Retinal pigment epithelial cell (primary cell): ENCODE results near the gene MRPS33.
"Not testable (repeated sequence)": the region's sequence is repeated elsewhere in the genome, so short reads cannot be mapped to it uniquely, and the experiment has no call there.

Experiments
- DNase-seq: peaks from one replicate; pipeline ENCODE4 v3.0.0-alpha.2; 2010; ENCODE audit warnings: low read depth
- H3K4me3 ChIP-seq: 2 replicates; pipeline ENCODE4 v1.5.1; 2011; ENCODE audit warnings: mild to moderate bottlenecking, low read length, control low read depth, moderate library complexity
- TF ChIP-seq, protein P1 (sequence below): conservative IDR thresholded peaks from 2 replicates; pipeline ENCODE4 v1.5.1; 2011; ENCODE audit warnings: low read depth, low read length, control low read depth, inconsistent platforms

MRPS33 gene

DNA sequence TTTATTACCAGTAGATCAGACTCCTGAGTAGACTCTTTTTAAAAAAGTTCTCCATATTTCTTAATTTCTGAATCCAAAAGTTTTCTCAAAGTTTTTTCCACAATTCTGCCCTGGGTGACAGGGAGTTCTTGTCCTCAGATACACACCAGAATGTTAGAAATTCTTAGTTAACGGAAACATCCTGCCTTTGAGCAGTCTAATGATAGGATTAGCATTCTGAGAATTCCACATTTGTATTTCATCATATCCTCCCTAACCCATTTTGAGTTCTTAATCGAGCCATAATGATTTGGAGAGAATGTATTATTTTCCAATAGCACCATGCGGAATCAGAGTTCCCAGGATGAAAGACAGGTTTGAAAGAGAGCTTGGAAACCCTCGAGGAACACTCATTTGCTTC lies 28.9 kb upstream of the MRPS33 start:
- no peak overlapping the region for H3K4me3 ChIP-seq
- peak; percentile 11 for DNase-seq
- TF ChIP-seq, protein P1, sequence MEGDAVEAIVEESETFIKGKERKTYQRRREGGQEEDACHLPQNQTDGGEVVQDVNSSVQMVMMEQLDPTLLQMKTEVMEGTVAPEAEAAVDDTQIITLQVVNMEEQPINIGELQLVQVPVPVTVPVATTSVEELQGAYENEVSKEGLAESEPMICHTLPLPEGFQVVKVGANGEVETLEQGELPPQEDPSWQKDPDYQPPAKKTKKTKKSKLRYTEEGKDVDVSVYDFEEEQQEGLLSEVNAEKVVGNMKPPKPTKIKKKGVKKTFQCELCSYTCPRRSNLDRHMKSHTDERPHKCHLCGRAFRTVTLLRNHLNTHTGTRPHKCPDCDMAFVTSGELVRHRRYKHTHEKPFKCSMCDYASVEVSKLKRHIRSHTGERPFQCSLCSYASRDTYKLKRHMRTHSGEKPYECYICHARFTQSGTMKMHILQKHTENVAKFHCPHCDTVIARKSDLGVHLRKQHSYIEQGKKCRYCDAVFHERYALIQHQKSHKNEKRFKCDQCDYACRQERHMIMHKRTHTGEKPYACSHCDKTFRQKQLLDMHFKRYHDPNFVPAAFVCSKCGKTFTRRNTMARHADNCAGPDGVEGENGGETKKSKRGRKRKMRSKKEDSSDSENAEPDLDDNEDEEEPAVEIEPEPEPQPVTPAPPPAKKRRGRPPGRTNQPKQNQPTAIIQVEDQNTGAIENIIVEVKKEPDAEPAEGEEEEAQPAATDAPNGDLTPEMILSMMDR: no peak

DNA sequence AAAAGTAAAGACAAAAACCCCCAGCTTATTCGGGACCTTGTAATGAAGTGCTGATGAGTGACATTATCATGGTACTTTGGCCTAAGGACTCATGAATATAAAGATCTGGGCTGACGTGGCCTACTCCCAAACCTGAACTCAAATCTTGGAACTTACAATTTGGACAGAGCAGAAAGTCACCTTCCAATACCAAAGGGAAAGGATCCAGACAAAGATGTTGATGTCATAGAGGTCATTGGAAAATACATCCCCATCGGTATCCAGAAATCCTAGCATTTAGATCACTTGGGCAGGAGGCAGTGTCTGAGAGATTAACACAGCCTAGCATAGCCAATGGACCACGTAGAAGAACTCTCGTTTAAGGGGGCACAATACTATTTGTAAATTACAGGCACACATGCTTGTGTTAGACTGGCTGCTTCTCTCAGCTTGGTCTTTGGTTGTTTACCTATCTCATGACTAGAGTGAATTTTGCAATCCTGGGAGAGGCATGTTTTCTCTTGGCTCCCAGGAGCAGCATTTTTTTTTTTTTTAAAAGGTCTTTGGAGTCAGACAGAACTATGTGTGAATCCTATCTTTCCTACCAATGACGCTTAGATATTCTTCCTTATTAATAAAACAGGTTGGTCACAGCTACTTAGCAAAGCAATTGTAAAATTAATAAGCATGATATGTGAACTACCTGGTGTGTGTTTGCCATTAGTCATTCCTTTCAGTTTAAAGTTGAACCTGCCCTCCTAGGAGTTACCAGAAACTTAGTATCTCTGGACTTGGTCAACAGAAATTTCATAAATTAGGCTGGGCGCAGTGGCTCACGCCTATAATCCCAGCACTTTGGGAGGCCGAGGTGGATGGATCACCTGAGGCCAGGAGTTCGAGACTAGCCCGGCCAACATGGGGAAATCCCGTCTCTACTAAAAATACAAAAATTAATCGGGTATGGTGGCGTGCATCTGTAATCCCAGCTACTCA lies 27.8 kb upstream of the MRPS33 start:
- TF ChIP-seq, protein P1: no peak
- no peak for DNase-seq
- H3K4me3 ChIP-seq: no peak overlapping the region

DNA sequence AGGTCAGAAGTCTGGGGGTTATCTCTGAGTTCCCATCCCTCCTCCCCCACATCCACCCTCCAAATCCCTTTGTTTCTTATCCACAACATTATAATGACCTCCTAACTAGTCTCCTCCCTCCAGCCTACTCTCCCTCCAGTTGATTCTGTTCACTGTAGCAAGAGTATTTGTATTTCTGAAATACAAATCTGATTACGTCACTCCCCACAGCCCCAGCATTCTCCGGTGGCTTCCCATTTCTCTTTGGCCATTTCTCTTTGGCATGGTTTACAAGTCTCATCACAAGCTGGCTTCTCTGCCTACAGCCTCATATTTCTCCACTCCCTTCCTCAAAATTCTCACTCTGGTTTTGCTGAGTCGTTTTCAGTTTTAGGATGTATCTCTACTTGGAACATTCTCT lies 24.6 kb upstream of the MRPS33 start:
- TF ChIP-seq, protein P1: no peak
- H3K4me3 ChIP-seq: no peak overlapping the region
- no peak for DNase-seq

DNA sequence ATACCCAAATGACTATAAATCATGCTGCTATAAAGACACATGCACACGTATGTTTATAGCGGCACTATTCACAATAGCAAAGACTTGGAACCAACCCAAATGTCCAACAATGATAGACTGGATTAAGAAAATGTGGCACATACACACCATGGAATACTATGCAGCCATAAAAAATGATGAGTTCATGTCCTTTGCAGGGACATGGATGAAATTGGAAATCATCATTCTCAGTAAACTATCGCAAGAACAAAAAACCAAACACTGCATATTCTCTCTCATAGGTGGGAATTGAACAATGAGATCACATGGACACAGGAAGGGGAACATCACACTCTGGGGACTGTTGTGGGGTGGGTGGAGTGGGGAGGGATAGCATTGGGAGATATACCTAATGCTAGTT lies 23.3 kb upstream of the MRPS33 start:
- DNase-seq: not testable (repeated sequence)

DNA sequence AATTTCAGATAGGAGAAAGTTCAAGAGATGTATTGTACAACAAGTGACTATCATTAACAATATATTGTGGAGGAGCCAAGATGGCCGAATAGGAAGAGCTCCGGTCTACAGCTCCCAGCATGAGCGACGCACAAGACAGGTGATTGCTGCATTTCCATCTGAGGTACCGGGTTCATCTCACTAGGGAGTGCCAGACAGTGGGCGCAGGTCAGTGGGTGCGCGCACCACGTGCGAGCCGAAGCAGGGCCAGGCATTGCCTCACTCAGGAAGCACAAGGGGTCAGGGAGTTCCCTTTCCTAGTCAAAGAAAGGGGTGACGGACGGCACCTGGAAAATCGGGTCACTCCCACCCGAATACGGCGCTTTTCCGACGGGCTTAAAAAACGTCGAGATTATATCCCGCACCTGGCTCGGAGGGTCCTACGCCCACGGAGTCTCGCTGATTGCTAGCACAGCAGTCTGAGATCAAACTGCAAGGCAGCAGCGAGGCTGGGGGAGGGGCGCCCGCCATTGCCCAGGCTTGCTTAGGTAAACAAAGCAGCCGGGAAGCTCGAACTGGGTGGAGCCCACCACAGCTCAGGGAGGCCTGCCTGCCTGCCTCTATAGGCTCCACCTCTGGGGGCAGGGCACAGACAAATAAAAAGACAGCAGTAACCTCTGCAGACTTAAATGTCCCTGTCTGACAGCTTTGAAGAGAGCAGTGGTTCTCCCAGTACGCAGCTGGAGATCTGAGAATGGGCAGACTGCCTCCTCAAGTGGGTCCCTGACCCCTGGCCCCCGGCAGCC lies 18.0 kb upstream of the MRPS33 start:
- not testable (repeated sequence) for H3K4me3 ChIP-seq, DNase-seq

More for the DNA sequence above, 23.3 kb upstream of the MRPS33 start:
- H3K4me3 ChIP-seq: not testable (repeated sequence)

DNA sequence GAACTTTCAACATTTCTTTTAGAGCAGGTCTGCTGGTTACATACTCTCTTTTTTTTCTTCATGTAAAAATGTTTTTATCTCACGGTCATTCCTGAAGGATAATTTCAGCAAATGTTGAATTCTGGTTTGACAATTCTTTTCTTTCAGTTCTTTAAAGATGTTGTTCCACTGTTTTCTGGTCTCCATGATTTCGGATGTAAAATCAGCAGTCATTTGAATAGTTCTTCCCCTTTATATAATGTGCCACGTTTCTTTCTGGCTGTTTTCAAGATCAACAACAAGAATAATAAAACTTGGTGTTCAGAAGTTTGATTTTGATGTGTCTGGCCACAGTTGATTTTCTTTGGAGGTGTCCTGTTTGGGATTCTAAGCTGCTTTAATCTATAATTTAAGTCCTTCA lies 14.0 kb upstream of the MRPS33 start:
- TF ChIP-seq, protein P1: no peak
- no peak for DNase-seq
- H3K4me3 ChIP-seq: no peak overlapping the region

DNA sequence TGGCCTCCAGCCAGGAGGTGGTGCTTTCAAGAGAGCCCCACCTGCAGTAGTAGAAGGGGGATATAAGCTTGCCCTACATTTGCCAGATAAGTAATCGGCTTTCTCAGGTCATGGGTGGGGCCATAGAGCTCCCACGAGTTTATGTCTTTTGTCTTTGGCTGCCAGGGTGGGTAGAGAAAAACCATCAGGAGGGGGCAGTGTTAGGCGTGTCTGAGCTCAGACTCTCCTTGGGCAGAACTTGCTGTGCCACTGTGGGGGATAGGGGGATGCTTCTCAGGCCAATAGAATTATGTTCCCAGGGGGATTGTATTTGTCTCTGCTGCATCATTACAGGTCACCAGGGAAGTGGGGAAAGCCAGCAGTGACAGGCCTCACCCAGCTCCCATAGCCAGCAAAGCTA lies 12.3 kb upstream of the MRPS33 start:
- no peak for DNase-seq
- no peak overlapping the region for H3K4me3 ChIP-seq
- TF ChIP-seq, protein P1: no peak

DNA sequence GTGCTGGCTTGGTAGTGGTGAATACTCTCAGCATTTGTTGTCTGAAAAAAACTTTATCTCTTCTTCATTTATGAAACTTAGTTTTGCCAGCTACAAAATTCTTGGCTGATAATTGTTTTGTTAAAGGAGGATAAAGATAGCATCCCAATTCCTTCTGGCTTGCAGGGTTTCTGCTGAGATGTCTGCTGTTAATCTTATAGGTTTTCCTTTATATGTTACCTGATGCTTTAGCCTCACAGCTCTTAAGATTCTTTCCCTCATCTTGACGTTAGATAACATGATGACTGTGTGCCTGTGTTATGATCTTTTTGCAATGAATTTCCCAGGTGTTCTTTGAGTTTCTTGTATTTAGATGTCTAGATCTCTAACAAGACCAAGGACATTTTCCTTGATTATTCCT lies 9.9 kb upstream of the MRPS33 start:
- TF ChIP-seq, protein P1: no peak
- H3K4me3 ChIP-seq: no peak overlapping the region
- DNase-seq: no peak
